Fibroblast of lung (primary cell): ENCODE results near the gene CABP4.

Experiments used
- CTCF ChIP-seq, 2 donors: IDR thresholded peaks in 1 of 2; conservative IDR thresholded peaks in 1 of 2; 1 replicate in 1 of 2; 2 replicates in 1 of 2; pipeline ENCODE4 v1.5.1; 2011 to 2012; ENCODE audit warnings: low read length in 2 of 2, control low read depth in 1 of 2, inconsistent platforms in 1 of 2, low read depth in 1 of 2, mild to moderate bottlenecking in 1 of 2
- EZH2 ChIP-seq: IDR thresholded peaks from 2 replicates; pipeline ENCODE4 v1.5.1; 2012; ENCODE audit warnings: low read length, control low read depth, mild to moderate bottlenecking; ENCODE audit errors: missing control alignments

GRCh38 chr11:67448220-67448609 lies 6.9 kb upstream of the CABP4 start:
- TF ChIP-seq EZH2: no peak
- TF ChIP-seq CTCF (conservative IDR thresholded peaks at IDR 0.05 in 1 of 2, IDR thresholded peaks at IDR 0.05 in 1 of 2; ENCODE audit: low read depth in 1 of 2, low read length in 2 of 2): no peak
